Peyer's patch (tissue), 4 donors: ENCODE results near the gene ZNF70.

Source experiments
- POLR2A ChIP-seq, 2 donors: fragments of 450-650 bp; IDR thresholded peaks; one replicate each; pipeline ENCODE4 v1.5.1; 2017; ENCODE audit warnings: antibody characterized with exemption in 2 of 2, mild to moderate bottlenecking in 2 of 2, moderate library complexity in 2 of 2
- TF ChIP-seq, protein P1 (sequence below), 6 experiments: fragments of 450-650 bp in 4 of 6; fragments of 200-600 bp in 2 of 6; sonication (generic) in 1 of 6; IDR thresholded peaks; one replicate each; pipeline ENCODE4 v1.5.1; 2017 to 2019; ENCODE audit warnings: antibody characterized with exemption in 6 of 6, mild to moderate bottlenecking in 3 of 6, moderate library complexity in 1 of 6

DNA sequence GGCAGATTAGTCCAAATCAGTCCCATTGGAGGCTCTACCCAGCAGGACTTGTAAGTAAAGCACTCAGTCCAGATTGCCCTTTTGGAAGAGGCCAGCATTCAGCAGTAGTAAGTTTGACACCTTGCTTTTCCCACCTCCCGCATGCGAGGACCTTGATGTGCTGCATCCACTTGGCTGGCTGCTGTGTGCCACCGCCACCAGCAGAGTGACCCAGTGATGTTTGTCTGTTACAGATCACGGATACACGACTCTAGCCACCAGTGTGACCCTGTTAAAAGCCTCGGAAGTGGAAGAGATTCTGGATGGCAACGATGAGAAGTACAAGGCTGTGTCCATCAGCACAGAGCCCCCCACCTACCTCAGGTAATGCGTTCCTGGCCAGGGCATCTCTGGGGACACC, 42.4 kb upstream of the ZNF70 start:
- TF ChIP-seq, protein P1, sequence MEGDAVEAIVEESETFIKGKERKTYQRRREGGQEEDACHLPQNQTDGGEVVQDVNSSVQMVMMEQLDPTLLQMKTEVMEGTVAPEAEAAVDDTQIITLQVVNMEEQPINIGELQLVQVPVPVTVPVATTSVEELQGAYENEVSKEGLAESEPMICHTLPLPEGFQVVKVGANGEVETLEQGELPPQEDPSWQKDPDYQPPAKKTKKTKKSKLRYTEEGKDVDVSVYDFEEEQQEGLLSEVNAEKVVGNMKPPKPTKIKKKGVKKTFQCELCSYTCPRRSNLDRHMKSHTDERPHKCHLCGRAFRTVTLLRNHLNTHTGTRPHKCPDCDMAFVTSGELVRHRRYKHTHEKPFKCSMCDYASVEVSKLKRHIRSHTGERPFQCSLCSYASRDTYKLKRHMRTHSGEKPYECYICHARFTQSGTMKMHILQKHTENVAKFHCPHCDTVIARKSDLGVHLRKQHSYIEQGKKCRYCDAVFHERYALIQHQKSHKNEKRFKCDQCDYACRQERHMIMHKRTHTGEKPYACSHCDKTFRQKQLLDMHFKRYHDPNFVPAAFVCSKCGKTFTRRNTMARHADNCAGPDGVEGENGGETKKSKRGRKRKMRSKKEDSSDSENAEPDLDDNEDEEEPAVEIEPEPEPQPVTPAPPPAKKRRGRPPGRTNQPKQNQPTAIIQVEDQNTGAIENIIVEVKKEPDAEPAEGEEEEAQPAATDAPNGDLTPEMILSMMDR (IDR thresholded peaks at IDR 0.05): no peak
- no peak for TF ChIP-seq POLR2A (IDR thresholded peaks at IDR 0.05)
